ENCODE measurements around the gene LEF1. TPM values are rescaled to one million over a fixed set of nuclear protein-coding genes. Genes with fewer than 3 reads are reported as not detected.

The LEF1 gene
- total RNA-seq, 1 experiment from 2014 or later: 2.0 TPM

DNA sequence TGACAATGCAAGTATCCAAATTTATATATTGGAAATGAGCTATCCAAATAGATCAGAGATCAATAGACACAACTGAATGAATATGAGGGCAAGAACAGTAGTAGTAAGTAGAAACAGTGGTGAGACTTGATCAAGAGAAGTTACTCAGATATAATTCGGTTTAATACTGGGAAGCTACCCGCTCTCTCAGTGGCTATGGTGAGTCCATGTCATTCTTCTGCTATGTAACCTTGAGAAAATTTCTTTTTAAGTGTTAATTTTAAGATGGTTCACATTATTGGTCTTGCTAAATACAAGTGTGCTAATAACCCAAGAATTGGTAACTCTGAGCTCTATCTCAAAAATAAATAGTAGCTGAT lies 53.6 kb downstream of the LEF1 start:
- TF ChIP-seq CTCF (IDR thresholded peaks at IDR 0.05; ENCODE audit: unreplicated experiment): no peak
- intact Hi-C loops (cut with micrococcal nuclease): no loop called here
- no peaks in the 10 kb centered on the region for H3K4me1 Mint-ChIP-seq (ENCODE audit: insufficient read depth, unreplicated experiment)
- H3K27ac Mint-ChIP-seq (ENCODE audit: low read depth, unreplicated experiment): no peak overlapping the region
- H3K27me3 Mint-ChIP-seq (ENCODE audit: insufficient read depth, unreplicated experiment): no peaks in the 10 kb centered on the region
- CTCF ChIA-PET: interaction anchor here (0.9 to 1.3 kb wide), 2 partner anchors 22 to 457 kb away, joined by 3 read pairs; no protein-coding TSS in a partner anchor
- POLR2A ChIA-PET: interaction anchor here (1.0 kb wide), 1 partner anchor 14 kb away, joined by 4 read pairs; no protein-coding TSS in a partner anchor
- DNase-seq (ENCODE audit: unreplicated experiment): no peak
- no peaks in the 10 kb centered on the region for H3K9me3 Mint-ChIP-seq (ENCODE audit: unreplicated experiment)
- BruUV-seq (replicated peaks): no TSS peak
- H3K4me3 Mint-ChIP-seq (ENCODE audit: unreplicated experiment): no peak overlapping the region
- no peaks in the 10 kb centered on the region for H3K36me3 Mint-ChIP-seq (ENCODE audit: insufficient read depth, unreplicated experiment)

DNA sequence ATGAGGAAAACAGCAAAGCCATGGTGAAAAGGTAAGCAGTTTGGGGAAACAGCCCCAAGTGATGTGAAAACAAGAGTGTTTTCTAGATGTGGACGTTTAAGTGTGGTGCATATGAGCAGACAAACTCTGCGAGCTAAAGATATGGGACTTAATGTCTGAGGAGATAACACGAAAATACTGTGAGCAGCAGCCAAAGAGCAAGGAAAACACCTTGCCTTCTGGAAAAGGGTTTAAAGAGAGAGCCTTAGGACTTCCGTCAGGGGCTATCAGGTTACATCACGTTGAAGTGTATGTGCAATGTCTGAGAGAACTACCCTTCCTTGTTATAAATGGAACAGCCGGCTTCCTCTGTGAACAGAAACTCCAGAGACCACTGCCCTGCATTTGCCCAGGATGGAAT lies 54.2 kb downstream of the LEF1 start:
- Mint-ChIP-seq H3K9me3 (ENCODE audit: unreplicated experiment) (no peaks in the 10 kb centered on the region), H3K4me1 (ENCODE audit: insufficient read depth, unreplicated experiment) (no peaks in the 10 kb centered on the region), H3K27me3 (ENCODE audit: insufficient read depth, unreplicated experiment) (no peaks in the 10 kb centered on the region), H3K4me3 (ENCODE audit: unreplicated experiment) (no peak overlapping the region), H3K36me3 (ENCODE audit: insufficient read depth, unreplicated experiment) (no peaks in the 10 kb centered on the region), H3K27ac (ENCODE audit: low read depth, unreplicated experiment) (no peak overlapping the region)
- no peak for TF ChIP-seq CTCF (IDR thresholded peaks at IDR 0.05; ENCODE audit: unreplicated experiment)
- ChIA-PET CTCF (interaction anchor here (1.3 kb wide), 1 partner anchor 457 kb away, joined by 3 read pairs; no protein-coding TSS in a partner anchor), POLR2A (no interaction called here)
- BruUV-seq (replicated peaks): no TSS peak
- intact Hi-C loops (cut with micrococcal nuclease): no loop called here
- no peak for DNase-seq (ENCODE audit: unreplicated experiment)

GRCh38 chr4:108113229-108113628 lies 55.5 kb downstream of the LEF1 start:
- no peak for DNase-seq (ENCODE audit: unreplicated experiment)
- BruUV-seq (replicated peaks): no TSS peak
- H3K36me3 Mint-ChIP-seq (ENCODE audit: insufficient read depth, unreplicated experiment): no peaks in the 10 kb centered on the region
- no peaks in the 10 kb centered on the region for H3K4me1 Mint-ChIP-seq (ENCODE audit: insufficient read depth, unreplicated experiment)
- intact Hi-C loops (cut with micrococcal nuclease): no loop called here
- ChIA-PET CTCF (no interaction called here), POLR2A (interaction anchor here (0.7 to 1.0 kb wide), 2 partner anchors 9 to 39 kb away, joined by 3 read pairs; no protein-coding TSS in a partner anchor)
- no peak overlapping the region for H3K4me3 Mint-ChIP-seq (ENCODE audit: unreplicated experiment)
- H3K27ac Mint-ChIP-seq (ENCODE audit: low read depth, unreplicated experiment): no peak overlapping the region
- no peaks in the 10 kb centered on the region for H3K9me3 Mint-ChIP-seq (ENCODE audit: unreplicated experiment)
- H3K27me3 Mint-ChIP-seq (ENCODE audit: insufficient read depth, unreplicated experiment): no peaks in the 10 kb centered on the region
- no peak for TF ChIP-seq CTCF (IDR thresholded peaks at IDR 0.05; ENCODE audit: unreplicated experiment)

DNA sequence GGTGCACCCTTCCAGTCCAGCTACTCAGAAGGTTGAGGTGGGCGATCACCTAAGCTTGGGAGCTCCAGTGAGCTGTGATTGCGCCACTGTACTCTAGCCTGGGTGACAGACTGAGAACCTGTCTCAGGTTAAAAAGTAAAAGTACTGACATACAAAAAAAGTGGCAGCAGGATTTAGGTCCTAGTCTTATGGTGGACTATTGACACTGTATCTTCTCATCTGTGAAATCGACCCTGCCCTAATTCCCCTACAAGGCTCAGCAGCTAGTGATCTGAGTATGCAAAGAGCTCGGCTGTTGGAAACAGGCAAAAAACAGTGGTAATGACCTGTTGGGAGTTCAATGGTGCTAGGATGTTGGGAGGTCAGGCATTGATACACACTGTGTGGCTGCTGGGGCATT lies 57.0 kb downstream of the LEF1 start:
- DNase-seq (ENCODE audit: unreplicated experiment): no peak
- TF ChIP-seq CTCF (IDR thresholded peaks at IDR 0.05; ENCODE audit: unreplicated experiment): no peak
- ChIA-PET POLR2A (interaction anchor here (0.9 kb wide), 1 partner anchor 37 kb away, joined by 3 read pairs; no protein-coding TSS in a partner anchor), CTCF (interaction anchor here (0.9 kb wide), 1 partner anchor 46 kb away, joined by 3 read pairs; no protein-coding TSS in a partner anchor)
- Mint-ChIP-seq H3K9me3 (ENCODE audit: unreplicated experiment) (no peaks in the 10 kb centered on the region), H3K27ac (ENCODE audit: low read depth, unreplicated experiment) (no peak overlapping the region), H3K36me3 (ENCODE audit: insufficient read depth, unreplicated experiment) (no peaks in the 10 kb centered on the region), H3K4me1 (ENCODE audit: insufficient read depth, unreplicated experiment) (no peaks in the 10 kb centered on the region), H3K27me3 (ENCODE audit: insufficient read depth, unreplicated experiment) (peaks cover 7% of the 10 kb centered on the region), H3K4me3 (ENCODE audit: unreplicated experiment) (no peak overlapping the region)
- BruUV-seq (replicated peaks): no TSS peak
- intact Hi-C loops (cut with micrococcal nuclease): no loop called here
